HG02763 (cell line): ENCODE data around the gene RNU7-1.
"Not testable (repeated sequence)": the region's sequence is repeated elsewhere in the genome, so short reads cannot be mapped to it uniquely, and the experiment has no call there.

Source experiments
- ATAC-seq: cut with Tn5 transposase; IDR thresholded peaks from one replicate; pipeline ENCODE4 v1.9.1; 2021; ENCODE audit warnings: mild to moderate bottlenecking, moderate library complexity; ENCODE audit not compliant: unreplicated experiment

RNU7-1 gene

GRCh38 chr12:6943722-6944380 lies at the start of gene RNU7-1, which contains the start of gene C12orf57:
Gene RNU7-1, plus strand, starts transcription at chr12:6943816.
Gene C12orf57, plus strand, starts transcription at chr12:6944022. Its CDS starts 100 bp downstream, at chr12:6944122.
- ATAC-seq, result peak; percentile 27

- ATAC-seq, result no peak
Observed at GRCh38 chr12:6894321-6894720, 49.3 kb upstream of the RNU7-1 start.

- ATAC-seq, result no peak
Observed at GRCh38 chr12:6896846-6897435, 46.7 kb upstream of the RNU7-1 start.

- ATAC-seq, result no peak
Observed at GRCh38 chr12:6899427-6899826, 44.2 kb upstream of the RNU7-1 start.

GRCh38 chr12:6899837-6900519 lies 43.6 kb upstream of the RNU7-1 start:
- no peak for ATAC-seq

- ATAC-seq, result no peak
Observed at GRCh38 chr12:6902448-6902847, 41.2 kb upstream of the RNU7-1 start.

GRCh38 chr12:6903722-6904121 lies 39.9 kb upstream of the RNU7-1 start:
- ATAC-seq, result no peak

- ATAC-seq, result peak; percentile 93
Observed at GRCh38 chr12:6904280-6905276, 39.0 kb upstream of the RNU7-1 start, which contains the start of gene LRRC23. Gene LRRC23, plus strand, starts transcription at chr12:6904822. Its CDS starts 812 bp downstream, at chr12:6905634.

GRCh38 chr12:6905414-6906040 lies 38.1 kb upstream of the RNU7-1 start:
- no peak for ATAC-seq

- not testable (repeated sequence) for ATAC-seq
Observed at GRCh38 chr12:6908141-6908540, 35.5 kb upstream of the RNU7-1 start.

GRCh38 chr12:6909421-6910145 lies 34.0 kb upstream of the RNU7-1 start:
- ATAC-seq, result no peak

GRCh38 chr12:6912164-6912935 lies 31.3 kb upstream of the RNU7-1 start:
- no peak for ATAC-seq

GRCh38 chr12:6914246-6914946 lies 29.2 kb upstream of the RNU7-1 start, which contains the start of gene ENO2:
Gene ENO2, plus strand, starts transcription at chr12:6914580. Its CDS starts 1,253 bp downstream, at chr12:6915833.
- ATAC-seq, result peak; percentile 61

- no peak for ATAC-seq
Observed at GRCh38 chr12:6914947-6915788, 28.4 kb upstream of the RNU7-1 start.

- no peak for ATAC-seq
Observed at GRCh38 chr12:6915789-6916285, 27.8 kb upstream of the RNU7-1 start.

- no peak for ATAC-seq
Observed at GRCh38 chr12:6916426-6917200, 27.0 kb upstream of the RNU7-1 start.
